Stimulated activated CD8-positive, alpha-beta memory T cell treated with anti-CD3 and anti-CD28 coated beads, Interleukin-4, amount 100 ng/mL, for 4 hours (primary cell): ENCODE measurements around the gene STX5.
"Not testable (repeated sequence)": the region's sequence is repeated elsewhere in the genome, so short reads cannot be mapped to it uniquely, and the experiment has no call there.

ENCODE experiments used
- DNase-seq, 2 donors: peaks; one replicate each; pipeline ENCODE4 v3.0.0-alpha.2; 2020; ENCODE audit warnings: low read depth in 2 of 2, low spot score in 1 of 2

Gene STX5, protein sequence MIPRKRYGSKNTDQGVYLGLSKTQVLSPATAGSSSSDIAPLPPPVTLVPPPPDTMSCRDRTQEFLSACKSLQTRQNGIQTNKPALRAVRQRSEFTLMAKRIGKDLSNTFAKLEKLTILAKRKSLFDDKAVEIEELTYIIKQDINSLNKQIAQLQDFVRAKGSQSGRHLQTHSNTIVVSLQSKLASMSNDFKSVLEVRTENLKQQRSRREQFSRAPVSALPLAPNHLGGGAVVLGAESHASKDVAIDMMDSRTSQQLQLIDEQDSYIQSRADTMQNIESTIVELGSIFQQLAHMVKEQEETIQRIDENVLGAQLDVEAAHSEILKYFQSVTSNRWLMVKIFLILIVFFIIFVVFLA

DNA sequence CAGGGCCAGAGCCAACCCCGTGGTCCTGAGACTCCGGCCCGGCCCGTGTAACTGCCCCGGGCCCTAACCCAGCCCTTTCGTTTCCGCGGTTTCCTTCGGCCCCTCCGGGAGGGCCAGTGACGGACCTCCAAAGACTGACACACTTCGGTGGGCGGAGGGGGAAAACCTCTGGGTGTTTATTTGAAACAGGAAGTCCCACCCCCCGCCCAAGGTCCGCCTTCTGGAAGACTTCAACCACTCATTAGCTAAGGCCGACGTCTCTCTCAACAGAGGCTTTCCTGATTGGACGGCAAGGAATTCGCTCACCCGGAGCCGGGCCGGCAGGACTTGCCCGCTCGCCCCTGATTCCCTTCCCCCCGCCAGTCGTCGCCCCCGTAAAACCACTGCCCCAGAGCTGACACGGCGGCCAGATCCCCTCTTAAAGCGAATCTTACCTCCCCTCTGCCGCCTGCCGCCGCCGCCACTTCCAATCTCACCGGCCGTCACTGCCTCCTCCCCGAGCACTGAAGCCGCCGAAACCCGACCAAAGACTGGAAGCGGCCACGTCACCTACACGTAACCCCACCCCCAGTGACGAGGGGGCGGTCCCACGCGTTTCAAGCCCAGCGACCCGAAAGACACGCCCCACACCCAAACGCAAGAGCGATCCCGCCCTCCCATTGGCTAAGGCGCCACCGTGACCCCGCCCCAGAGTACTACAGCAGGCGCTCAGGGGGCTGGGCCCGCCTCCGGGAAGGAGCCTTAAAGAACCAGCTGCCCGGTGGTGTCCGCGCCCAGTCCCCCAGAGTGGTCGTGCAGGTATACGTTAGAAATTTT lies at the start of gene STX5:
TSS of gene STX5 (minus strand) at position 532 of the 816 bp plus-strand sequence. CDS start 808 bp downstream, outside the sequence.
- DNase-seq, result peak; percentile 99 to 100

DNA sequence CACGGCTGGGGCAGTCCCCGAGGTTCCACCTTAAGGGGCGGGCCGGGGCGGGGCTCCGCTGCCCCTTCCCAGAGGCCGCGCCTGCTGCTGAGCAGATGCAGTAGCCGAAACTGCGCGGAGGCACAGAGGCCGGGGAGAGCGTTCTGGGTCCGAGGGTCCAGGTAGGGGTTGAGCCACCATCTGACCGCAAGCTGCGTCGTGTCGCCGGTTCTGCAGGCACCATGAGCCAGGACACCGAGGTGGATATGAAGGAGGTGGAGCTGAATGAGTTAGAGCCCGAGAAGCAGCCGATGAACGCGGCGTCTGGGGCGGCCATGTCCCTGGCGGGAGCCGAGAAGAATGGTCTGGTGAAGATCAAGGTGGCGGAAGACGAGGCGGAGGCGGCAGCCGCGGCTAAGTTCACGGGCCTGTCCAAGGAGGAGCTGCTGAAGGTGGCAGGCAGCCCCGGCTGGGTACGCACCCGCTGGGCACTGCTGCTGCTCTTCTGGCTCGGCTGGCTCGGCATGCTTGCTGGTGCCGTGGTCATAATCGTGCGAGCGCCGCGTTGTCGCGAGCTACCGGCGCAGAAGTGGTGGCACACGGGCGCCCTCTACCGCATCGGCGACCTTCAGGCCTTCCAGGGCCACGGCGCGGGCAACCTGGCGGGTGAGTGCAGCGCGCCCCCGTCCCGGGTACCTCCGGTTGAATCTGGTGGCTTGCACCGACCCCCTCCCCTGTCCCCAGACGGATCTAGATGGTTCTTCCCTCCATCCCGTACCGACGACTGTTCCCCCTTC lies 49.1 kb upstream of the STX5 start, which contains the start of gene SLC3A2:
TSS of gene SLC3A2 (plus strand) at position 94 of the 776 bp plus-strand sequence. CDS start at position 222, 128 bp downstream.
- DNase-seq, result peak; percentile 70 to 78

DNA sequence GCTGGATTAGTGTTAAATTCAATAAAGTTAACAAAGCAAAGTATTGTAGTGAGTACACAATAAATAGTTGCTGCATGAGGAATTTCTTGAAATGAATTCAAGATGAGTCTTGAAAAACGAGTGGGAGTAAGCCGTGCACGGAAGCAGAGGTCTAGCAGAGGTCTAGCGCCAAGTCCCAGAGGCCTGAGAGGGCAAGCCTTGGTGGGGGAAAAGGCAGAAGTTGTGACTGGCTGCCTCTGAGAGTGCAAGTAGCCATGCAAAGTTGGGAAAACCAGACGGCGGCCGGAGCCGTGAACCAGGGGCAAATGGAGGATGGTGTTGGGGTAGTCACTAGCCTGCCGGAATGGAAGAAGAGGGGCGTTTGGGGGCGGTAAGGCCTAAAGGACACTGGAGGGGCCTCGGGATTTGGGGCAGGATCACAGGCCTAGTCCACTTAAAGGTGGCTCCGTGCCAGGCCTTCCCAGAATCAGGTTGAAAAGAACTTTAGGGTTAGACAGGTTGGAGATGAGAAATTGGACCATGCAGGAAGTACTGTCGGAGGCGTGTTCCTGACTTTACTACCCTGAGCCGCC lies 48.5 kb upstream of the STX5 start:
- no peak for DNase-seq

DNA sequence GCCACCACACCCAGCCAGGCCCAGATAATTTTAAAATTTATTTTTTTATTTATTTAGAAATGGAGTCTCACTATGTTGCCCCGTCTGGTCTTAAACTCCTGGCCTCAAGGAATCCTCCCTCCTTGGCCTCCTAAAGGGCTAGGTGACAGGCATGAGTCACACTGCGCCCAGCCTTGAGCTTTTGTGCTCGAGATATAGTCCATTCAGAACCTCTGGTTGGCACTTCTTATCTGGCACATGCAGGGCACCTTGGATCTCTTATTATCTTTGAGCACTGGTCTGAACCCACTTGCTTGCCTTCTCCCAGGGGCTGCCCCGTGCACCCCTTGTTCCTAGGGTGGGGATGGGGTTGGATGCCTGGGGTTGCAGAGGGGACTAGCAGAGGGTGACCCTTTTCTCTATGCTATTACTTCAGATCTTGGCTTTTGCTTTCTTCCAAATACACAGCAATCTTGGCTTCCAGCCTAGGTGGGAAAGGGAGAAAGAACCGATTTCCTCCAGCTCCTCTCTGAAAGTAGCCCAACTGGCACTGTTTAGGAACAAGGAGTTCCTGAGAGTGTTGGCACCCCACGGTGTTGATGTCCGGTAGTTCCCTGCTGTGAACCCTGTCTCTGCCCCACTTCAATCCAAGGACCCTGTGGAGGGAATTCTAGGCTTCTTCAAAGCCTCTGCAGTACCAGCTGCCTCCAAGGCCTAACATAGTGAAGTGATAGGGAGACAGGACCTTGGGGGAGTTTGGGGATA lies 47.6 kb upstream of the STX5 start:
- no peak for DNase-seq

DNA sequence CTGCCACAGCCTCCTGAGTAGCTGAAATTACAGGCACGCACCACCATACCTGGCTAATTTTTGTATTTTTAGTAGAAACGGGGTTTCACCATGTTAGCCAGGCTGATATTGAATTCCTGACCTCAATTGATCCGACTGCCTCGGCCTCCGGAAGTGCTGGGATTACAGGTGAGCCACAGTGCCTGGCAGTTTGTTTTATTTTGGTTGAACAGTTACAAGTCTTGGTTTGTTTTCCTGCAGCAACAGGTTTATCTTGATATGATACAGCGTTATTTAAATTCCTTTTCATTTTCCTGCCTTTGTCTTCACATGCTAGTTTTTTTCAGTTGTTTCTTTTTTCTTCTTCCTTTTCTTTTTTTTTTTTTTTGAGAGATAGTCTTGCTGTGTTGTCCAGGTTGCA lies 44.9 kb upstream of the STX5 start:
- DNase-seq, result no peak

DNA sequence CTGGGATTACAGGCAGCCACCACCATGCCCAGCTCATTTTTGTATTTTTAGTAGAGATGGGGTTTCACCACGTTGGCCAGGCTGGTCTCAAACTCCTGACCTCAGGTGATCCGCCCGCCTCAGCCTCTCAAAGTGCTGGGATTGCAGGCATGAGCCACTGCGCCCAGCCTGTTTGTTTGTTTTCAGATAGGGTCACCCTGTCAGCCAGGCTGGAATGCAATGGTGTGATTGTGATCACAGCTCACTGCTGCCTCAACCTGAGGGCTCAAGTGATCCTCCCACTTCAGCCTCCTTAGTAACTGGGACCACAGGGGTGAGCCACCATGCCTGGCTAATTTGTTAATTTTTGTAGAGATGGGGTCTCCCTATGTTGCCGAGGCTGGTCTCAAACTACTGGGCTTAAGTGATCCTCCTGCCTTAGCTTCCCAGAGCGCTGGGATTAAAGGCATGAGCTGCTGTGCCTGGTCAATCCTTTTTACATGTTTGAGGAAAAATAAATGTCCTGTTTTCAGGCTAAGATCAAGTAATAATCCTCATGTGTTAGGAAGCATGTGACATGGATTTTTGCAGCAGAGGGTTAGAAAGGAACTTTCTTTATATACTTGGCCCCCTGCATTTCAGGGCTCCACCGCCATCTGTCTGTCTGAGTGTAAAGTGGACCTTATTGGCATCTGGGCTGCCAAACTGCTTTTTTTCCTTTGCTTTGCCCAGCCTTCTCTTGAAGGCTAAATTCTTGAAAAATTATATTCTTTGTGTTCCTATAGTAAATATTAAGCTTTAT lies 44.0 kb upstream of the STX5 start:
- DNase-seq, result no peak

DNA sequence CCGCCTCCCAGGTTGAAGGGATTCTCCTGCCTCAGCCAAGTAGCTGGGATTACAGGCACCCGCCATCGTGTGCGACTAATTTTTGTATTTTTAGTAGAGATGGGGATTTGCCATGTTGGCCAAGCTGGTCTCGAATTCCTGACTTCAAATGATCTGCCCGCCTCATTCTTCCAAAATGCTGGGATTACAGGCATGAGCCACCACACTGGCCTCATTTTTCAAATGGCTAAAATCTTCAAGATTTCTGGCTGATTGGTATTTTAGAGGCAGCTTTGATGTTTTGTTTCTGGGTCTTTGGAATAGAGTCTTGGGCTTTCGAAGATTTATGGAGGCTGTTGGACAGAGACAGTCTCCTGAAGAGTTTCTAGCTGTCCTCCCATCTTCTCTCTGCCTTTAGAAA lies 43.0 kb upstream of the STX5 start:
- no peak for DNase-seq

DNA sequence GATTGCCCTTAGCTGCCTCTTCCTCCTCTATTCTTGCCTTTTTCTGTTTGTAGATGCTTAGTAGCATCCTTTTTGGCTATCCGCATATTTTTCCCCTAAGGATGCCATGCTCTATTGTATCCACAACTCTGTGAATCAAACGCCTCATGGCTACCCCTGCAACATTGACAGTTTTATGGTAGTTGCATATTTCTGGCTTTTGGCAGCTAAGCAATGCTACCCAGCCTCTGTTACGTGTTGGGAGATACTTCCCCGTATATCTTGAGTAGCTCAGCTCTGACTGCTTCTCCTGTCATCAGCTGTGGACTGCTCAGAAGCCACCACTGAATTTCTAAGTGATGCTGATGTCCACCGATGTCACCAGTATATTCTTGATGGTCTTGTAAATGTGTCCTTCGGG lies 33.8 kb upstream of the STX5 start:
- no peak for DNase-seq

DNA sequence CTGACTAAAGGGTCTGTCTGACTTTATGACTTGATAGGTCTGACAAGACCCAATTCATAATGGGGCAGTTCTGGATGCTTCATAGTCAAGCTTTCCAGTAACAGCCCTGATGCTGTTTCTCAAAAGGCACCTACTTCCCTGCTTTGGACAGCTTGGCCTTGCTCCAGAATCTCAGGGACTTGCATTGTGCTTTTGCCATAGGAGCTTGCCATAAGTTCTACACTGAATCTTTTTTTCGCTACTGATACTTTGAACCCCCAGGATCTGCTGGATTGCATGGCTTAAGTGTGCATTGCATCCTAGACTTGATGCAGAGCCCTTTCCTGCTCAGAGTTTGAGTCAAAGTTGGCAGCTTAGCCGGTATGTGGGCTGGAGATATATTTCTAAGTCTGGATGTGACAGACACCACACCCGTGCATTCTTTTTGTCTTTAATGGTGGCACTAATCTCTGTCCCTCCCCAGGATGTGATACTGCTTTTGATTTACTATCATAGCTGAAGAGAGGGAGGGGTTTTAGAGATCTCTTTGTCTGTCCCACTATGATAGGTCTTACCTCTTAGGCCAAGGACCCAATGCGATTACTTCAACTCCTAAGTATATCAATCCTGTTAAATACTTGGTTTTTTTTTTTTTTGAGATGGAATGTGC lies 32.0 kb upstream of the STX5 start:
- DNase-seq, result no peak

DNA sequence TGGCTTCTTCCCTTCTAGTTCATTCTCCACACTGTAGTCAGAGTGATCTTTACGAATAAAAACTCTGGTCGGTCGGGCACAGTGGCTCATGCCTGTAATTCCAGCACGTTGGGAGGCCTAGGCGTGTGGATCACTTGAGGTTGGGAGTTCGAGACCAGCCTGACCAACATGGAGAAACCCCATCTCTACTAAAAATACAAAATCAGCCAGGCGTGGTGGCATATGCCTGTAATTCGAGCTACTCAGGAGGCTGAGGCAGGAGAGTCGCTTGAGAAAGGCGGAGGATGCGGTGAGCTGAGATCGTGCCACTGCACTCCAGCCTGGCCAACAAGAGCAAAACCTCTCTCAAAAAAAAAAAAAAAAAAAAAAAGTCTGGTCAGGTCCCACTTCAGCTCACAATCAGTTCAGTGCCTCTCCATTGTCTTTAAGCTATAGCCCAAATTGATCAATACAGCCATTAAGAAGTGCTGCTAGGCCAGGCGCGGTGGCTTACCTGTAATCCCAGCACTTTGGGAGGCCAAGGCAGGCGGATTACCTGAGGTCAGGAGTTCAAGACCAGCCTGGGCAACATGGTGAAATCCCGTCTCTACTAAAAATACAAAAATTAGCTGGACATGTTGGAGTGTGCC lies 29.8 kb upstream of the STX5 start:
- DNase-seq, result not testable (repeated sequence)

DNA sequence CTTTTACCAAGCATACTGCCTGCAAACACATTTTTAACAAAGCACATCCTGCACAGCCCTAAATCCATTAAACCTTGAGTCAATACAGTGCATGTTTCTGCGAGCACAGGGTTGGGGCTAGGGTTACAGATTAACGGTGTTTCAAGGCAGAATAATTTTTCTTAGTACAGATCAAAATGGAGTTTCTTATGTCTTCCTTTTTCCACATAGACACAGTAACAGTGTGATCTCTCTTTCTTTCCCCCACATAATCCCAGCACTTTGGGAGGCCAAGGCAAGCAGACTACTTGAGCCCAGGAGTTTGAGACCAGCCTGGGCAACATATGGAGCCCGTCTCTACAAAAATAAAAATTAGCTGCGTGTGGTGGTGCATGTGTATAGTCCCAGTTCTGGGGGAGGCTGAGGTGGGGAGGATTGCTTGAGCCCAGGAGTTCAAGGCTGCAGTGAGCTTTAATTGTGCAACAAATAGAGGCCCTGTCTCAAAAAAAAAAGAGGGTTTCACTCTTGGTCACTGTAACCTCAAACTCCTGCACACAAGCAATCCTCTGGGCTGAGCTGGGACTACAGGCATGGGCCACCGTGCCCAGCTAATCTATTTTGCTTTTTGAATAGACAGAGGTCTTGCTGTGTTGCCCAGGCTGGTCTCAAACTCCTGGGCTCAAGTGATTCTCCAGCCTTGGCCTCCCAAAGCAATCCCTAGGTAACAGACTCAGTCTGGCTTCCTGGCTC lies 29.1 kb upstream of the STX5 start:
- no peak for DNase-seq

DNA sequence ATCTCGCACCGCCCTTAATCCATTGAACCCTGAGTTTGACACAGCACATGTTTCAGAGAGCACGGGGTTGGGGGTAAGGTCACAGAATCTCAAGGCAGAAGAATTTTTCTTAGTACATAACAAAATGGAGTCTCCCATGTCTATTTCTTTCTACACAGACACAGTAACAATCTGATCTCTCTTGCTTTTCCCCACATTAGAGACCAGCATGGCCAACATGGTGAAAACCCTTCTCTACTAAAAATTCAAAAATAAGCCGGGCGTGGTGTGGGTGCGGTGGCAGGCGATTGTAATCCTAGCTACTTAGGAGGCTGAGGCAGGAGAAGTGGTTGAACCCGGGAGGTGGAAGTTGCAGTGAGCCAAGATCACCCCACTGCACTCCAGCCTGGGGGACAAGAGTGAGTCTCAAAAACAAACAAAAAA lies 27.4 kb upstream of the STX5 start:
- not testable (repeated sequence) for DNase-seq

DNA sequence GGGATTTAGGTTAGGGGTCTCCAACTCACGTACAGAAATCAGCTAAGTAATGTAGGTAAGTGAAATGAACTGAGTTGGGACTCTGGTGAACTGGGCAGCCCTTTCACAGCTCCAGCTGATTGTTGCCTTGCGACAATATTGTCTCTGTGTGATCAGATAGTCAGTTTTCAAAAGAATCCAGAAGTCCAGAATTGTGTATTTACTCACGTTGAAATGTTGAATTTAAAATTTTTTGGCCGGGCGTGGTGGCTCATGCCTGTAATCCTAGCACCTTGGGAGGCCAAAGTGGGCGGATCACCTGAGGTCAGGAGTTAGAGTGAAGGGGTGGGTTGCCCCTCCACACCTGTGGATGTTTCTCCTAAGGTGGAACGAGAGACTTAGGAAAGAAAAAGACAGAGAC lies 26.4 kb upstream of the STX5 start:
- no peak for DNase-seq

DNA sequence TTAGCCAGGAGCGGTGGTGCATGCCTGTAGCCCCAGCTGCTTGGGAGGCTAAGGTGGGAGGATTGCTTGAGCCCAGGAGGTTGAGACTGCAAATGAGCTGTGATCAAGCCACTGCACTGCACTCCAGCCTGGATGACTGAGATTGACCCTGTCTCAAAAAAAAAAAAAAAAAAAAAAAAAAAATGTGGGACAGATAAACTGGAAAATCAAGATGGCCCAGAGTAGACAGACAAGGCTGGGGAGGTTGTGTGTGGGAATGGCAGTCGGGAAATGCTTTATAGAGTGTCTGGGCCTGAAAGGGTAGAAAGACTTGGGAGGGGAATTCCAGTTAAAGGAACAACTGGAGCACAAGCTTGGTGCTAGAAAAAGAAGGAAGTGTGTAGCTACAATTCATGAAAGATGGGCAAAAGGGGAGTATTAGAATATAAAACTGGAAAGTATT lies 25.7 kb upstream of the STX5 start:
- DNase-seq, result no peak

DNA sequence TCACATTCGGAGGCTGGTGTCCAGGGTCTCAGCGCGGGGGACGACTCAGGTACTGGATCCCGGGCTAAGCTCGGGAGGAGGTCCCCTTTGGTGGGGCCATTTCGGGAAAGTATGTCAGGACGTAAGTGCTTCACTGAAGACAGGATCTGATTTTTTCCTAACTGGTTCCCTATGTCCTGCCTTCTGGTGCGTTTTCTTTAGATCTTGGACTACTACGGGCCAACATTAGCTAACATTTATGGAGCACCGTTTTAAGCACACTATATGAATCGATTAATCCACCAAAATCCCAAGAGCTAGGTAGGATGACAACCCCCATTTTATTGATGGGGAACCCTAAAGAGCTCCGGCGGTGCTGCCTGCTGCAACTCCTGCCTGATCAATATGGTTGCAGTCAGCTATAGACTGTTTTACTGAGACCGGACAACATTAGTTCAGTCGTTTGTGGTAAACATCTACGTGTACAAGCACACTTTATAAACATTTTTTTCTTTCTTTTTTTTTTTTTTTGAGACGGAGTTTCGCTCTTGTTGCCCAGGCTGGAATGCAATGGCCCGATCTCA lies 24.6 kb upstream of the STX5 start:
- DNase-seq, result no peak

DNA sequence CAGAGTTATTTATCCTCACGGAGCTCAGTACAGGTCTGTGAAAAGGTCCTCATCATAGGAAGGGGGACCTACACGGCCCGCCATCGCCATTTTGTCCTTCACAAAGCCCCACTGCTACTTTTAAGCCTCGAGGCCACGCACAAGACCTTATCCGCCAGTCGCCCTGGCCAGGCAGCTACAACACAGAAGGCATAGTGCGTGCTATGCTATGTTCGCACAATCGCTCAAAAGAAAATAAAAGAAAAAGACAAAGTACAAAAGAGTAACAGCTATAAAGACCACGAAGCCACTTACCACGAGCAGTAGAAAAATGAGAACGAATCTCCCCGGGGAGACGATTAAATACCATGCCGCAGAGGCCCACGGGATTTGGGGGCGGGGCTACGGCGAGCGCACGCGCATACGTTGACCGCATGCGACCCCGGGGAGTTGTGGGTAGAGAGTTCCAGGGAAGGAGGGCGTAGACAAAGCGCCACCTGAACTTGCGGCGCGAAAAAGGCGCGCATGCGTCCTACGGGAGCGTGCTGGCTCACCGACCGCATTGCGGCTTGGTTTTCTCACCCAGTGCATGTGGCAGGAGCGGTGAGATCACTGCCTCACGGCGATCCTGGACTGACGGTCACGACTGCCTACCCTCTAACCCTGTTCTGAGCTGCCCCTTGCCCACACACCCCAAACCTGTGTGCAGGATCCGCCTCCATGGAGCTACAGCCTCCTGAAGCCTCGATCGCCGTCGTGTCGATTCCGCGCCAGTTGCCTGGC lies 23.9 kb upstream of the STX5 start:
- peak; percentile 95 to 97 for DNase-seq
